Spleen (tissue), 11 donors: ENCODE data around the gene GRID2. TPM values are rescaled to one million over a fixed set of nuclear protein-coding genes. Genes with fewer than 3 reads are reported as not detected.

Experiments
- DNase-seq: peaks from one replicate; pipeline ENCODE4 v3.0.0-alpha.2; 2020
- H3K27ac ChIP-seq, 8 donors: fragments of 200-600 bp; sonication (generic) in 7 of 8; 1 replicate in 4 of 8; 2 replicates in 4 of 8; pipeline versions ENCODE4 v1.5.0 to v1.8.0; 2016 to 2021; ENCODE audit warnings: inconsistent platforms in 4 of 8, mild to moderate bottlenecking in 4 of 8, moderate library complexity in 1 of 8
- H3K27me3 ChIP-seq, 7 donors: fragments of 200-600 bp; sonication (generic) in 6 of 7; replicated peaks in 1 of 7; 1 replicate in 4 of 7; 2 replicates in 3 of 7; pipeline versions ENCODE4 v1.5.0 to v1.8.0; 2016 to 2021; ENCODE audit warnings: inconsistent platforms in 3 of 7, mild to moderate bottlenecking in 1 of 7
- H3K36me3 ChIP-seq, 6 donors: fragments of 200-600 bp; sonication (generic) in 5 of 6; 1 replicate in 4 of 6; 2 replicates in 2 of 6; pipeline versions ENCODE4 v1.5.0 to v1.8.0; 2016 to 2021; ENCODE audit warnings: inconsistent platforms in 2 of 6
- H3K4me1 ChIP-seq, 6 donors: fragments of 200-600 bp; sonication (generic) in 5 of 6; 1 replicate in 3 of 6; 2 replicates in 3 of 6; pipeline versions ENCODE4 v1.5.0 to v1.8.0; 2016 to 2021; ENCODE audit warnings: inconsistent platforms in 3 of 6
- H3K4me3 ChIP-seq, 8 donors: fragments of 200-600 bp; sonication (generic) in 7 of 8; 1 replicate in 4 of 8; 2 replicates in 4 of 8; pipeline versions ENCODE4 v1.5.0 to v1.8.0; 2016 to 2021; ENCODE audit warnings: inconsistent platforms in 4 of 8, mild to moderate bottlenecking in 4 of 8, moderate library complexity in 2 of 8
- H3K9me3 ChIP-seq, 8 donors: fragments of 200-600 bp; sonication (generic) in 7 of 8; 1 replicate in 4 of 8; 2 replicates in 4 of 8; pipeline versions ENCODE4 v1.5.0 to v1.8.0; 2016 to 2021; ENCODE audit warnings: inconsistent platforms in 4 of 8
- CTCF ChIP-seq, 11 experiments: fragments of 200-600 bp in 7 of 11; fragments of 450-650 bp in 4 of 11; sonication (generic) in 4 of 11; IDR thresholded peaks in 8 of 11; conservative IDR thresholded peaks in 3 of 11; 1 replicate in 7 of 11; 2 replicates in 4 of 11; pipeline versions ENCODE4 v1.4.0 to v1.8.0; 2016 to 2021; ENCODE audit warnings: antibody characterized with exemption in 11 of 11, inconsistent platforms in 4 of 11, mild to moderate bottlenecking in 1 of 11
- POLR2A ChIP-seq, 3 donors: fragments of 450-650 bp; IDR thresholded peaks; one replicate each; pipeline ENCODE4 v1.5.1; 2017; ENCODE audit warnings: antibody characterized with exemption in 3 of 3, mild to moderate bottlenecking in 1 of 3
- POLR2AphosphoS5 ChIP-seq, 3 donors: sonication (generic); formaldehyde crosslinking; IDR thresholded peaks; one replicate each; pipeline ENCODE4 v1.5.1; 2017; ENCODE audit warnings: antibody characterized with exemption in 3 of 3
- WGBS, 5 donors: extraction: QIAGEN DNeasy Blood & Tissue Kit in 3 of 5; methylation state at CpG; one replicate each; pipeline versions ENCODE4 v1.1.5 to v1.1.7; 2013 to 2018; 5-methylcytosine and 5-hydroxymethylcytosine counted together
- intact Hi-C: fragments of 100-400 bp; cut with DNase I; formaldehyde crosslinking; loops from one replicate; pipeline ENCODE4 v1.15.0; 2023; ENCODE audit warnings: low total_unique reads
- polyA plus RNA-seq, 3 donors: library from polyadenylated mRNA; stranded (reverse); fragments of 200-250 nt; gene quantifications; one replicate each; pipeline ENCODE4 v1.2.1, GENCODE V29; 2013
- total RNA-seq, 7 donors: library from RNA; depleted of rRNA in 3 of 7; stranded (reverse); fragments of >200 nt in 3 of 7; fragmentation: NEBNext Ultra II Directional in 4 of 7; extraction: Animal tissue kit (Norgen Biotek cat#: 25700) in 4 of 7; gene quantifications; one replicate each; pipeline versions ENCODE4 v1.1.0 to v1.2.1, GENCODE V29; 2016 to 2021
- donor health status: healthy with polysubstance abuse.
- donor health status: DM: no; HTN: no; CAD: no; lungs with moderate emphysema.
- donor health status: DM: no; HTN: no; CAD: no.
- donor health status: Bipolar disorder and iron deficiency.
- donor health status: healthy.
- donor health status: DM: no; HTN: no; CAD: no.
- donor health status: DM: yes; HTN: yes; CAD: no.

GRID2 gene
- total and polyA plus RNA-seq, 10 donors, result 0.03 to 0.92 (median 0.22) TPM; not detected in 4

GRCh38 chr4:93744961-93745360 is 1441.2 kb downstream of the GRID2 start:
- peaks cover 0 to 6% (median 0%) of the 10 kb centered on the region in 6 donors for H3K4me1 ChIP-seq
- TF ChIP-seq POLR2A (IDR thresholded peaks at IDR 0.05) (no peak), POLR2AphosphoS5 (IDR thresholded peaks at IDR 0.05) (no peak), CTCF (IDR thresholded peaks at IDR 0.05 in 8 of 11, conservative IDR thresholded peaks at IDR 0.05 in 3 of 11) (no peak)

GRCh38 chr4:93746031-93746430 is 1442.3 kb downstream of the GRID2 start:
- Histone ChIP-seq H3K27me3 (no peaks in the 10 kb centered on the region), H3K36me3 (no peaks in the 10 kb centered on the region), H3K4me1 (peaks cover 0 to 6% (median 0%) of the 10 kb centered on the region in 6 donors), H3K9me3 (no peaks in the 10 kb centered on the region), H3K4me3 (no peak overlapping the region), H3K27ac (no peak overlapping the region)
- intact Hi-C loops, result no loop called here
- TF ChIP-seq CTCF (IDR thresholded peaks at IDR 0.05 in 8 of 11, conservative IDR thresholded peaks at IDR 0.05 in 3 of 11), result no peak
- no peak for TF ChIP-seq POLR2A (IDR thresholded peaks at IDR 0.05)
- no peak for TF ChIP-seq POLR2AphosphoS5 (IDR thresholded peaks at IDR 0.05)
- no peak for DNase-seq

More at GRCh38 chr4:93744961-93745360, 1441.2 kb downstream of the GRID2 start:
- no peak overlapping the region for H3K4me3 ChIP-seq
- H3K27ac ChIP-seq, result no peak overlapping the region
- H3K9me3 ChIP-seq, result no peaks in the 10 kb centered on the region
- intact Hi-C loops, result no loop called here
- no peaks in the 10 kb centered on the region for H3K36me3 ChIP-seq
- H3K27me3 ChIP-seq, result no peaks in the 10 kb centered on the region
- no peak for DNase-seq
- WGBS, 5 donors, result 41 to 71% (median 61%) methylated on average over 2 of the region's 2 CpGs

GRCh38 chr4:93747220-93747619 is 1443.5 kb downstream of the GRID2 start:
- Histone ChIP-seq H3K9me3 (no peaks in the 10 kb centered on the region), H3K4me3 (no peak overlapping the region), H3K27ac (no peak overlapping the region), H3K27me3 (no peaks in the 10 kb centered on the region), H3K4me1 (peaks cover 0 to 6% (median 0%) of the 10 kb centered on the region in 6 donors), H3K36me3 (no peaks in the 10 kb centered on the region)
- DNase-seq, result no peak
- intact Hi-C loops, result no loop called here
- TF ChIP-seq POLR2AphosphoS5 (IDR thresholded peaks at IDR 0.05) (no peak), CTCF (IDR thresholded peaks at IDR 0.05 in 8 of 11, conservative IDR thresholded peaks at IDR 0.05 in 3 of 11) (no peak)
- WGBS, 5 donors, result 72 to 84% (median 77%) methylated on average over 2 of the region's 2 CpGs

GRCh38 chr4:93748373-93749291 is 1444.9 kb downstream of the GRID2 start:
- TF ChIP-seq POLR2A (IDR thresholded peaks at IDR 0.05) (no peak), CTCF (IDR thresholded peaks at IDR 0.05 in 8 of 11, conservative IDR thresholded peaks at IDR 0.05 in 3 of 11) (no peak), POLR2AphosphoS5 (IDR thresholded peaks at IDR 0.05) (no peak)
- H3K9me3 ChIP-seq, result no peaks in the 10 kb centered on the region
- intact Hi-C loops, result no loop called here
- H3K4me3 ChIP-seq, result no peak overlapping the region
- H3K27me3 ChIP-seq, result no peaks in the 10 kb centered on the region
- WGBS, 5 donors, result 69 to 87% (median 79%) methylated on average over 6 of the region's 6 CpGs
- H3K36me3 ChIP-seq, result no peaks in the 10 kb centered on the region
- peak overlapping the region in 1 of 8 donors; percentile 20 for H3K27ac ChIP-seq
- no peak for DNase-seq
- H3K4me1 ChIP-seq, result peaks cover 0 to 6% (median 0%) of the 10 kb centered on the region in 6 donors
